Stimulated activated CD8-positive, alpha-beta memory T cell treated with anti-CD3 and anti-CD28 coated beads, Interleukin-15, amount 100 ng/mL, for 4 hours (primary cell): ENCODE results near the gene MYADML2.

Experiments
- DNase-seq, 2 donors: peaks; one replicate each; pipeline ENCODE4 v3.0.0-alpha.2; 2020; ENCODE audit warnings: low read depth in 2 of 2

MYADML2 gene

GRCh38 chr17:81911969-81912368 is 35.1 kb downstream of the MYADML2 start:
- no peak for DNase-seq

DNA sequence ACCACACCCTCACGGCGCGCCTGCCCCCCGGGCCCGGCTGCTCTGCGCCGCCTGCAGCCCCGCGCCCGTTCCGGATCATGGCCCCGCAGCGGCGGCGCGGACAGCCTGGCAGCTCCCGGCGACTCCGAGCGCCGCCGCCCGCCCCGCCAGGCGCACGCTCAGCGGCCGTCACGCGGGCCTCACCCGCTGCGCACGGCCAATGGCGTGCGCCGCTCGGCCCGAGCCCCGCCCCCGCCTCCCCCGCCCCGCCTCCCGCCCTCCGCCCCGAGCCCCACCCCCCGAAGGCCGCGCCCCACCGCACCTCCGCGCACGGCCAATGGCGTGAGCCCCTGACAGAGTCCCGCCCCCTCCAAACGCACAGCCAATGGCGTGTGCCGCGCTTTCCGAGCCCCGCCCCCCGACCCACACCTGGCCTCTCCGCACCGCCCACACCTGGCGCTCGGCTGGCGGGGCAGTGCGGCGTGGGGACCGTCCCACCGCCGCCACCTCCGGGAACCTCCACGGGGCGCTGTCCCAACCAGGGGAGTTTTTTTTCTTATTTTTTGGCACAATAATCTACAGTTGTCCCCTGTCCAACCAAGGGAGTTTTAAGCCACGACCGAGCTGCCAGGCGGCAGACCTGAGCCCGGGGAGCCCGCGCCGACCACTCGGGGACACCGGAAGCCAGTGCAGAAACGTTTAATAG is 35.6 kb downstream of the MYADML2 start, which contains the start of gene PCYT2:
PCYT2 (minus strand) TSS at position 123 of the 685 bp plus-strand sequence; CDS start at position 79, 44 bp downstream.
- DNase-seq, result peak; percentile 83 to 87

- DNase-seq, result no peak
These were observed 36.2 kb downstream of the MYADML2 start for GRCh38 chr17:81910840-81911276.

DNA sequence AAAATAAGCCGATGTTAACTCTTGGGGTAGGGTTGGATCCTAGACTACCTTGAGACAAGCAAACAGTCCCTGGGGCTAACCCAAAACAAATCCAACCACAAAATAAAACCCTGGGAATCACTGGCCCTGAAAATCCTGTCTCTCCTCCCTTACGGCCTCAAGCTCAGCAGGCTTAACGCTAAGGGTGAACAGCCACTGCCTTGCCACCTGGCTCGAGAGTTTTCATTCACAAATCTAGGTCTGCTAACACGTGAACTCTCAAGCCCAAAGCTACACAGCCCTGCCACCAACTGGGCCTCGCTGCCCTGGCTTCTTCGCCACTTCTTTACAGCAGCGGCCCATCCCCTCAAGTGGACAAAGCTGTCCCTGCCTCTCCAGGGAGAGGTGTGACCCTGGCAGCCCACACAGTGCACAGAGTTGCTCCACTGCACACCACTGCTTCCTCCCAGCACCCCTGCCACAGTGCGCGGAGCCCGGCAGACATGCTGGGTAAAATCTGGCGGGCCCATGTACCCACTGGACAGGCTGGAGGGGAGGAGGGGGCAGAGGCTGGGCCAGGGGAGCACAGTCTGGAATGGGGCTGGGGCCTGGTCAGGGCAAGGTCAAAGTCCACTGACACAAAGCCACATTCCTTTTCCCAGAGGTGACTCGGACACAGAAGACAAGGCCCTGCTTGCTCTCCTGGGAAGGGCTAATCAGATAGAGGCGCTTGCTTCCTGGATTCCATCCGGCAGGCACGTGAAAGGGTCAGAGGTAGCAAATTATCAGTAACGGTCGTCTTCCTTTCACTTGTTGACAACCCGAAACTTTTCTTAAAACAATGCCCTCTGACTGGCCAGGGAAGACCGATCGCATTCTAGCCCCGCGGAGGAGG is 36.8 kb downstream of the MYADML2 start:
- DNase-seq, result no peak

DNA sequence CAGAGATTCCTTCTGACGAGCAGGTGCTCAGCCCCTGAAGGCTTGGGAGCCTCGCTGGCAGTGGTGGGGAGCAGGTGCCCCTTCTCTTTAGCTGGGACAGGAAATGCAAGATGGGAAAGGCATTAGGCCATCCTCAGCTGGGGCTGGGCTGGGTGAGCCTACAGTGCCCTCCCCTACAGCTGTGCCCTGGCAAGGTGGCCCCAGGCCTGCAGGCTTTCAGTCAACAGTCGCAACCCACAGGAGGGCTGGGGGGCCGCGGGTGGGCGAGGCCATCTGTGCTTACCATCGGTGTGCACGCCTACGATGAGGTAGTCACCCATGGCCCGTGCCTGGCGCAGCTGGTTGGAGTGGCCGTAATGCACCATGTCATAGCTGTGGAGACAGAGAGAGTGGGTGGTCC is 37.8 kb downstream of the MYADML2 start:
- no peak for DNase-seq

GRCh38 chr17:81908793-81909192 is 38.2 kb downstream of the MYADML2 start:
- no peak for DNase-seq

DNA sequence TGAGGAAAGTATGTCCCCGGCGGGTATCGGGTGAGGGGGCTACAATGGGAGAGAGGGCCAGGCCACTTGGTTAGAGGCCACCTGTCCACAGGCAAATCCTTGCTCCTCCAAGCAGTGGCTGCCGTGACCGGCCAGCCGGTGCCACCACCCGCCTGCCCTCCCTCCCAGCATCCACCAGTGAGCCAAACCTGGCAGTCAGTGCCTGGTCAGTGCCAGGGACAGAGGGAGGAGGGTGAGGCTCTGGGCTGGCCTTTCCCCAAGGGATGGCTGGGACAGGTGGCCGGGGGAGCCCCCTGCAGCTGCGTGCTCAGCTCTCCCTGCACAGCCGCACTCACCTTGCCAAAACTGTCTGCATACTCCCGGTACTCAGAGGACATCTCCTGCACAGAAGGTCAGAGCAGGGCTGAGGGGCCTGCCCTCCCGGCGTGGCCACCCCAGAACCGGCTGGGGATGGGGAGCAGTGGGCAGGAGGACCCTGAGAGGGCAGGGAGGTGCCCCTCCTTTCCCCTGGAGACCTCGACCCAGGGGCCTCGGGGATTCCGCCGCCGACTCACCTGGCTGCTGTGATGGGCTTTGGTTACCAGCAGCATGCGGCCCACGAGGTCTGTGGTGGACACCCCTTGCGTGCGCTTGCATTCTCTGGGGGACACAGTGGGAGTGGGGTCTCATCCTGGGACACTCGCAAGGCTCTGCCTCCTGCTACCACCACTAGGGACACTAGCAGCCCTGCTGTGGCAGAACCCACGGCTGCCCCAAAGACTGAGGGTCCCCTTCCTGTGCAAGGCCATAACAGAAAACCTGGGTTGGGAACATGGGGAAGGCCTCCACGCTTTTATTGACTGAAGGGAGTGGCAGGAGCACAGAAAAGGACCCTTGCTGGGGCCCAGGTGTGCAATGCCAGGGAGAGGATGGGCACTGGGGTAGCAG is 39.6 kb downstream of the MYADML2 start:
- DNase-seq, result no peak

GRCh38 chr17:81906476-81907218 is 40.4 kb downstream of the MYADML2 start:
- DNase-seq, result no peak

DNA sequence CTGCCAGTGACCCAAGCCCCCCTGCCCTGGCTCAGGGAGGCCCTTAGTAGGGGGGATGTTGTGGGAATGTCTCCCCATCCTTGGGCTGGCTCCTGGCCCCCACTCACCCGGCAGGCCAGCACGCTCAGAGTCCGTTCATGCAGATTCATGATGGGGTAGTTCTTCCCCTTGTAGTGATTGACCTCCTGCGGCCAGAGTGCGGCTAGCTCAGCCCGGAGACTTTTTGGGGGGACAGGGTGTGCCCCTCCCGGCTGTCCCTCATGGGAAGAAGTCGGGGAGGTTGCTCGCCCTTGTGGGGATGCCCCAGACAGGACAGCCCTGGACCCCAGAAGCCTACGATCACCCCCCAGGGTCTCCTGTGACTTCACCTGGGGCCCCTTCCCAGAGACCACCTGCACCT is 41.0 kb downstream of the MYADML2 start:
- no peak for DNase-seq

GRCh38 chr17:81905424-81905875 is 41.6 kb downstream of the MYADML2 start:
- DNase-seq, result no peak

DNA sequence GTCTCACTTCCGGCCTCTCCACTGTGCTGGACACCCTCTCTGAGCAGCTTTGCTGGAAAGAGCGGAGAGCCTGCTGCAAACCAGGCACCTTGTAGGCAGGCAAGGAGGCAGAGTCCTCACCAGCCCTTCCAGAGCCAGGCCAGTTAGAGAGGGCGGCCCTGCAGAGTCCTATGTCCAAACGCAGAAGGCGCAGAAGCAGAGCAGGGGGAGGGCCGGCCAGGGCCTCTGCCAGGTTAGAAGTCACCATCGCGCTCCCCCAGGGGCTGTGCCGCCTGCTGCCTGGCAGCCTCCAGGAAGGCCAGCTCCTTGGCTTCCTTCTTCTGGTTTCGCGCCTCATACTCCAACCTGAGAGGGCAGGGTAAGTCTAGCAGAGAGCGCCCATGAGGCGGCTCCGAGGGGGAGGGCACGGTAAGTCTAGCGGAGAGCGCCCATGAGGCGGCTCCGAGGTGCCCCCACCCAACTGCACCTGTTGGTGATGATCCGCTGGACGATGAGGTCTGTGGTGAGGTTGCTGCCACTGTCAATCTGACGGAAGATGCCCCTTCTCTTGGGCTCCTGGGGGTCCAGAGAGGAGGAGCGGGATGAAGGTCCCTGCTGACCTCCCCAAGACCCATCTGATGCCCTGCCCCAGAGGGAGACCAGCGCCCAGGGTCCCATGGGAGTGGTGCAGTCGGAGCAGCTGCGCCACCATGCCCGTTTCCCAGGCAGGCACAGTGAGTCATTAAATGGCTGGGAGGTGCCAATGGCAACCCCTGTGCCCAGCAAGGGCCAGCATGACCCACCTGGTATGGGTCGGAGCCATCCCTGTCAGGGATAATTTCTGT is 42.2 kb downstream of the MYADML2 start:
- DNase-seq, result no peak

- DNase-seq, result no peak
These were observed 43.0 kb downstream of the MYADML2 start for GRCh38 chr17:81903896-81904599.

GRCh38 chr17:81903415-81903831 is 43.6 kb downstream of the MYADML2 start:
- DNase-seq, result no peak

DNA sequence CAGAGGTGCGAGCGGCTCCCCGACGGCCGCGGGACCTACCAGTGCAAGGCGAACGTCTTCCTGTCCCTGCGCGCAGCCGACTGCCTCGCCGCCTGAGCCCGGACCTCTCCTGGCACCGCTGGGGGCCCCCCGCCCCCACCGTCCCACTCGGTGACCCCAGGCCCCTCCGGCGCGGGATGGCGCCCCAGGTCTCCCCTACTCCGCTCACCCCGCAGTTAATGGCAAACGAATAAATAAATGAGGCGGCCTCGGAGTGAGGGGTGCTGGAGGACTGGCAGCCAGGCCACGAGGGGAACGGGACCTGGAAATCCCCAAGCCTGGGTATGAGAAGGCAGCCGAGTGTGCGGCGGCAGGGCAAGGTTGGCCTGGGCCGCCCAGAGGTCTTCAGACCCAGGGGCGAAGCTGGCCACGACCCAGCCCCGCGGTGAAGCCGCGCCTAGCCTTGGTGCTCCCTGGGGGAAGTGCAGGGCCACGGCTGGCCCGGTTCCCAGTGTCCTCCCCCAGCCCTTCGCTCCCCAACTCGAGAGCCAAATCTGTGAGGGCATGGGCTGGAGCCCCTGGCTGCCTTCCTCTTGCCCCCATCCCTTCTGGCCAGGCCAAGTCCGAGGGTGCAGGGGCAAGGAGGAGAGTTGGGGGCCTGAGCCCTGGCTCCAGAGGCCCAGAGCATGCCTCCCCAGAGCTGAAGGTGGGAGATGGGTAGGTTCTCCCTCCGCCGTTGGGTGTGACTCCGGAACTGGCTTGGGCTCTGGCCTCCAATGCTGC is 44.2 kb downstream of the MYADML2 start:
- DNase-seq, result no peak

GRCh38 chr17:81902023-81902652 is 44.9 kb downstream of the MYADML2 start, which contains the start of gene NPB:
Gene NPB, plus strand, starts transcription at chr17:81902238. Its CDS starts 40 bp downstream, at chr17:81902278.
- DNase-seq, result no peak

- no peak for DNase-seq
These were observed 45.6 kb downstream of the MYADML2 start for GRCh38 chr17:81901167-81902022.

- no peak for DNase-seq
These were observed 46.7 kb downstream of the MYADML2 start for GRCh38 chr17:81900181-81900820.
